ENCODE data around the gene CABLES2. TPM values are rescaled to one million over a fixed set of nuclear protein-coding genes. Genes with fewer than 3 reads are reported as not detected.

Gene CABLES2
- total RNA-seq, 2 experiments from 2014 or later = 14.8 to 22.5 TPM

DNA sequence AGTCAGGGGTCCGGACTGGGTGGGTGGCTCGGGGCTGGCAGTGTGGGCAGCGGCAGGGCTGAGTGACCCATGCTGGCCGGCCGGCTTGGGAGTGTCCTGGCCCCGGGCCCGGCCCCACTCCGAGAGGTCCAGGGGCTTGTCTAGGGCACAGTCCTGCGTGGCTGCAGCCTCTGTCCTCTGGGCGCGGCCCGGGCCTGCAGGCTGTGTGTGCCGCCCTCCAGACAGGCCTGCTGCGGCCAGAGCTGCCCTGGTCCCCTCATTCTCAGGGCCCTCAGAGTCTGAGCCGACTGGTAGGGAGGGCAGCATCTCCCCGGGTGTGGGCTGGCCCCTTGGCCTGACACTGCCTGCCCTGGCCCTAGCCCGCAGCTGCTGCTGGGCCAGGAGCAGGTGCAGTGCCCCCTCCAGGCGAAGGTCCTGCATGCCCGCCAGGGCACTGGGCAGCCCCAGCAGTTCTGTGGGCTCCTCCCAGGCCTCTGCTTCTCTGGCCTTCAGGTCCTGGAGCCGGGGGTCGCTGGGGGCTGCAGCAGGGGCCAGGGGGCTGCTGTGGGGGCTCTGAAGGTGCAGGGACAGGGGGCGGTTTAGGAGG, 6.9 kb upstream of the CABLES2 start:
- CTCF ChIA-PET (ENCODE audit: unreplicated experiment) = no interaction called here
- POLR2A ChIA-PET = no interaction called here
- DNase-seq (ENCODE audit: low spot score) = no peak
- H2AFZ ChIP-seq (ENCODE audit: low read length) = no peak overlapping the region
- H3K4me3 ChIP-seq (ENCODE audit: low read depth, low read length, poor library complexity, severe bottlenecking) = no peak overlapping the region
- no peaks in the 10 kb centered on the region for H4K20me1 ChIP-seq (ENCODE audit: insufficient read depth, low read length)
- H3K4me2 ChIP-seq (ENCODE audit: low read length) = no peak overlapping the region
- no peaks in the 10 kb centered on the region for H3K9me2 ChIP-seq (ENCODE audit: insufficient read depth, low read length)
- TF ChIP-seq, protein P1, sequence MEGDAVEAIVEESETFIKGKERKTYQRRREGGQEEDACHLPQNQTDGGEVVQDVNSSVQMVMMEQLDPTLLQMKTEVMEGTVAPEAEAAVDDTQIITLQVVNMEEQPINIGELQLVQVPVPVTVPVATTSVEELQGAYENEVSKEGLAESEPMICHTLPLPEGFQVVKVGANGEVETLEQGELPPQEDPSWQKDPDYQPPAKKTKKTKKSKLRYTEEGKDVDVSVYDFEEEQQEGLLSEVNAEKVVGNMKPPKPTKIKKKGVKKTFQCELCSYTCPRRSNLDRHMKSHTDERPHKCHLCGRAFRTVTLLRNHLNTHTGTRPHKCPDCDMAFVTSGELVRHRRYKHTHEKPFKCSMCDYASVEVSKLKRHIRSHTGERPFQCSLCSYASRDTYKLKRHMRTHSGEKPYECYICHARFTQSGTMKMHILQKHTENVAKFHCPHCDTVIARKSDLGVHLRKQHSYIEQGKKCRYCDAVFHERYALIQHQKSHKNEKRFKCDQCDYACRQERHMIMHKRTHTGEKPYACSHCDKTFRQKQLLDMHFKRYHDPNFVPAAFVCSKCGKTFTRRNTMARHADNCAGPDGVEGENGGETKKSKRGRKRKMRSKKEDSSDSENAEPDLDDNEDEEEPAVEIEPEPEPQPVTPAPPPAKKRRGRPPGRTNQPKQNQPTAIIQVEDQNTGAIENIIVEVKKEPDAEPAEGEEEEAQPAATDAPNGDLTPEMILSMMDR (conservative IDR thresholded peaks at IDR 0.05; ENCODE audit: low read length) = no peak
- TF ChIP-seq EZH2phosphoT487 (IDR thresholded peaks at IDR 0.05; ENCODE audit: borderline replicate concordance, low read depth, low read length) = no peak
- no peaks in the 10 kb centered on the region for H3K9me3 ChIP-seq (ENCODE audit: low read length)
- intact Hi-C loops (cut with micrococcal nuclease; ENCODE audit: unreplicated experiment) = no loop called here
- H3K36me3 ChIP-seq (ENCODE audit: insufficient read depth, low read length) = no peaks in the 10 kb centered on the region
- BruUV-seq (replicated peaks) = no TSS peak
- H3K27ac ChIP-seq (ENCODE audit: low read depth, low read length, poor library complexity, severe bottlenecking) = no peak overlapping the region
- H3K4me1 ChIP-seq (ENCODE audit: insufficient read depth, low read length, poor library complexity, severe bottlenecking) = peaks cover 18% of the 10 kb centered on the region
- no peaks in the 10 kb centered on the region for H3K79me2 ChIP-seq (ENCODE audit: insufficient read depth, low read depth, low read length)

DNA sequence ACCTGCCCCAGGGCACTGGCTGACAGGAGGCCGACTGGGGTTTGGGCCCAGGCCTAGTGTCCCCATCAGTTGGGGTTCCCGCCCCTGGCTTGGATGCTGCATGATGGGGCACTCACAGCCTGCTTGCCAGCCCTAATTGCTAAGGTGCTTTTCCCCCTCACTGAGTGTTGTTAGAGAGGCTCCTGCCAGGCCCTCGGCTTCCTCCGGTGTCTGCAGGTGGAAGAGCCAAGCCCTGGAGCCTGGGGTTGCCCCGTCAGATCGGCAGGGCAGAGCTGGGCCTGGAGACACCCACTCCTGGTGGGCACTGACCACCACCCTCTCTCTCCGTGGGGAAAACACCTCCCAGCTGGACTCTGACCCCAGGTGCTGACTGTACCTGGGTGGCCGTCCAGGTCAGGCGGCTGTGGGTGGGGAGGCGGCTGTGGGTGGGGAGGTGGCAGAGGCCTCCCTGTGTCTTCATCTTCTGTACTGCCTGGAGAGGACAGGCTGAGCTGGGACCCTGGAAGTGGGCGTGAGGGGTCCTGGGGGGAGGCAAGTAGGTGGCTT, 6.0 kb upstream of the CABLES2 start:
- DNase-seq (ENCODE audit: low spot score) = no peak
- Histone ChIP-seq H3K9me3 (ENCODE audit: low read length) (no peaks in the 10 kb centered on the region), H2AFZ (ENCODE audit: low read length) (no peak overlapping the region), H3K36me3 (ENCODE audit: insufficient read depth, low read length) (no peaks in the 10 kb centered on the region), H4K20me1 (ENCODE audit: insufficient read depth, low read length) (no peaks in the 10 kb centered on the region), H3K4me1 (ENCODE audit: insufficient read depth, low read length, poor library complexity, severe bottlenecking) (peaks cover 24% of the 10 kb centered on the region), H3K79me2 (ENCODE audit: insufficient read depth, low read depth, low read length) (no peaks in the 10 kb centered on the region), H3K4me3 (ENCODE audit: low read depth, low read length, poor library complexity, severe bottlenecking) (no peak overlapping the region), H3K4me2 (ENCODE audit: low read length) (no peak overlapping the region), H3K9me2 (ENCODE audit: insufficient read depth, low read length) (no peaks in the 10 kb centered on the region), H3K27ac (ENCODE audit: low read depth, low read length, poor library complexity, severe bottlenecking) (no peak overlapping the region)
- no peak for TF ChIP-seq EZH2phosphoT487 (IDR thresholded peaks at IDR 0.05; ENCODE audit: borderline replicate concordance, low read depth, low read length)
- TF ChIP-seq, protein P1 (conservative IDR thresholded peaks at IDR 0.05; ENCODE audit: low read length) = no peak
- CTCF ChIA-PET (ENCODE audit: unreplicated experiment) = no interaction called here
- BruUV-seq (replicated peaks) = no TSS peak
- POLR2A ChIA-PET = no interaction called here
- intact Hi-C loops (cut with micrococcal nuclease; ENCODE audit: unreplicated experiment) = no loop called here

DNA sequence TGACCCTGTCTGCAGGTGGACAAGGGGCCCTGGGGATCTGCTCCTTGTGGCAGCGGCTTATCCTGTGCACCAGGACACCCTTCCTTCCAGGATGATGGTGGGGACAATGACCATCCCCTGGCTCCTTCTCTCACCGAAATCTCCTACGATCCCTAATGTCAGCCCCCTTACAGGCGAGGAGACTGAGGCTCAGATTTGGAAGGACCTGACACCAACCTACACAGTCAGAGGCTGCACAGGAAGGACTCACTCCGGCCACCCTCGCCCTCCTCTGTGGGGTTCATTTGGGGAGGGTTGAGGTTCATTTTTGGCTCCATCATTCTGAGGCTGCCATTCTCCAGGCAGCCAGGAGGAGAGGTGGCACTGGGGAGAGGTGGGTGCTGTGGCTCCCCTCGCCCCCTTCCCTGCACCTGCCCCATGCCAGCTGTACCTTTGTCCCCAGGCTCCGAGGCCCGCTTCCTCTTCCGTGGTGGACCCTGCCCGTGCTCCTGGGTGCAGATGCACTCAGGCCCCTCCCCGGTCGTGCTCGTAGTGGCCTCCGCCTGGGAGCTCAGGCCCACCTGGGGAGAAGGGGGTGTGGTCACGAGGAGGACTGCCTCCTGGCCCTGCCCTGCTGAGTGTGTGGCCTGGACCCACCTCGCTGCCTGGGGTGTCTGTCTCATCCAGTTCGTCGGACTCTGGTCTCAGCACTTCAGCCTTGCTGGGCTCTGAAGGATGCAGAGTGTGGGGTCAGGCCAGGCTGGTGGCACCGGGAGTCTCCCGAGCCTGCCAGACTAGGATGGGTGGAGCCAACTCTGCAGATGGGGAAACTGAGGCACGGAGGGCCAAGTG, 5.3 kb upstream of the CABLES2 start:
- no TSS peak for BruUV-seq (replicated peaks)
- Histone ChIP-seq H3K36me3 (ENCODE audit: insufficient read depth, low read length) (no peaks in the 10 kb centered on the region), H3K27ac (ENCODE audit: low read depth, low read length, poor library complexity, severe bottlenecking) (no peak overlapping the region), H3K4me3 (ENCODE audit: low read depth, low read length, poor library complexity, severe bottlenecking) (no peak overlapping the region), H2AFZ (ENCODE audit: low read length) (no peak overlapping the region), H3K9me3 (ENCODE audit: low read length) (no peaks in the 10 kb centered on the region), H4K20me1 (ENCODE audit: insufficient read depth, low read length) (no peaks in the 10 kb centered on the region), H3K4me1 (ENCODE audit: insufficient read depth, low read length, poor library complexity, severe bottlenecking) (peaks cover 31% of the 10 kb centered on the region), H3K4me2 (ENCODE audit: low read length) (no peak overlapping the region), H3K9me2 (ENCODE audit: insufficient read depth, low read length) (no peaks in the 10 kb centered on the region), H3K79me2 (ENCODE audit: insufficient read depth, low read depth, low read length) (no peaks in the 10 kb centered on the region)
- CTCF ChIA-PET (ENCODE audit: unreplicated experiment) = no interaction called here
- DNase-seq (ENCODE audit: low spot score) = no peak
- TF ChIP-seq EZH2phosphoT487 (IDR thresholded peaks at IDR 0.05; ENCODE audit: borderline replicate concordance, low read depth, low read length) = no peak
- TF ChIP-seq, protein P1 (conservative IDR thresholded peaks at IDR 0.05; ENCODE audit: low read length) = no peak
- intact Hi-C loops (cut with micrococcal nuclease; ENCODE audit: unreplicated experiment) = no loop called here
- POLR2A ChIA-PET = no interaction called here

Data from OCI-LY7 (cell line).